Cerebellar nuclear complex (tissue), 1 donor: ENCODE data around the gene CST9.

ENCODE experiments used
- DNase-seq, 2 experiments: peaks; one replicate each; lab custom pipeline; 2025; lab: John Stamatoyannopoulos, UW

Gene CST9, protein sequence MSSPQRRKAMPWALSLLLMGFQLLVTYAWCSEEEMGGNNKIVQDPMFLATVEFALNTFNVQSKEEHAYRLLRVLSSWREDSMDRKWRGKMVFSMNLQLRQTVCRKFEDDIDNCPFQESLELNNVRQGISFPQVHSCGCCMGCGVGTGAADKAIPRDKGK

DNA sequence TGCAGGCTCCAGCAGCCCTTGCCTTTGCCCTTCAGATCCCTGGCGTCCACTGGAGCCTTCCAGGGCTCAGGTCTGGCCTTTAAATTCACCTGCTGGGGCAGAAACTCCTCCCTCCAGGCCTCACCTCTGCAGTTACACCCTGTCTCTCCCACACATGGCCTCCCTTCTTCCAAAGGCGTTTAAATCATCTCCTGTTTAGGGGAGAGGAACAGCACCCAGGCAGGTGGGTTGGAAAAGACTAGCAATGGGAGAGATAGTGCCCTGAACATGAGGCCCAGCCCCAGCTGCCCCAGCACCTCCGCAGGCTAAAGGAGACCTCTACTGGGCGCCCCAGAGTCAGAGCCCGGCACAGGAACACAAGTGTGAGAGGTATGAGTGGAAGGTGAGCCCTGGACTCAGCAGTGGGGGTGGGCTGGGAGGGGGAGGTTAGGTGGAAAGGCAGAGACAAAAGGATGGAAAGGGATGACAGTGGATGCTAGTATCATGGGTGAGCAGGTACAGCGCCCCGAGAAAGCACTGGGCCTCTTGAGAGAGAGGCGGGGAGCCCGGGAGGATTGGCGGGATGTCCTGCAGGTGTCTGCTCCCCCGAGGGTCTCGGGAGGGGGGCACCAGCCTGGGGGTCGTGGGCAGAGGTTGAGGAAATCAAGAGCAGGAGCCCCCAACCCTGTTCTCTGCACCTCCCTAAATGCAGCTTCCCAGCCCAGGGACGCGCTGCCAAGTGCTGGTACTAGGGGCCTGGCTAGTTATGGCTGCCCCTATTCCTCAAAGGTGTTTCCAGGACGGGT, at the start of gene CST9:
Gene CST9 (minus strand): TSS at position 51 of the 785 bp plus-strand sequence. CDS start 53 bp downstream, outside the sequence.
- DNase-seq = no peak

DNA sequence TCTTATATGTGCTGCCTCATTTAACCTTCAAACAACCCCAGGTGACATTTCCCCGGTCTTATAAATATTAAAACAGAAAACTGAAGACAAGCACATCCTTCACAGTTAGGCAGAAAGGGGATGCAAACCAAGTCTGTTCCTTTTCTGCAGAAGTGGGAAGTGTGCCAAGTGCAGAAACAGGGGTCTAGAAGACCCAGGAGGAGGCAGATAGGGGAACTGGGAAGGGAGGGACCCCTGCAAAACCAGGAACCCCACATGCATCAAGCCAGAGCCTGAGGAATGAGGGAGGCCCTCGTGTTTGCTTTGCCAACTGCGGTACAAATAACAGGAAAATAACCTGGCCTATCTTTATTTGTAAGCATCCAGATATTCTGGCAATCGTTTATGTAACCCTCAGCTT, 49.0 kb upstream of the CST9 start:
- no peak for DNase-seq

DNA sequence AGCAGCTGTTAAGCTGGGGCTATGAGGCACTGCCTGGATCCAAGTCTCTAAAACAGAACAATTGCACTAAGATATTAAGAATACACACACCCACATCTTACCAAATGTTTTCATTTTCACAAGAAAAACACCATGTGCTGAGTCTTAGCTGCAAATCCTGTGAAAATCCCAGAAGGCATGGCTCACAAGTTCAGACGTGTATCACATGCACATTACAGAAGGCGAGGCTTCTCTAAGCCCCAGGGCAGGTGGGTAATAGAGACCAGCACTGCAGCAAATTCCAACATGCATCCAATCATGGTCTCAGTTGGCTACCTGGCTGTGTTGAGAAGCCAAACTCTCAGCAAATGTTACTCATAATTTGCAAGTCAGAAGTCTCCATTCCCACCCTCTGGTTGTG, 48.3 kb upstream of the CST9 start:
- DNase-seq = no peak

DNA sequence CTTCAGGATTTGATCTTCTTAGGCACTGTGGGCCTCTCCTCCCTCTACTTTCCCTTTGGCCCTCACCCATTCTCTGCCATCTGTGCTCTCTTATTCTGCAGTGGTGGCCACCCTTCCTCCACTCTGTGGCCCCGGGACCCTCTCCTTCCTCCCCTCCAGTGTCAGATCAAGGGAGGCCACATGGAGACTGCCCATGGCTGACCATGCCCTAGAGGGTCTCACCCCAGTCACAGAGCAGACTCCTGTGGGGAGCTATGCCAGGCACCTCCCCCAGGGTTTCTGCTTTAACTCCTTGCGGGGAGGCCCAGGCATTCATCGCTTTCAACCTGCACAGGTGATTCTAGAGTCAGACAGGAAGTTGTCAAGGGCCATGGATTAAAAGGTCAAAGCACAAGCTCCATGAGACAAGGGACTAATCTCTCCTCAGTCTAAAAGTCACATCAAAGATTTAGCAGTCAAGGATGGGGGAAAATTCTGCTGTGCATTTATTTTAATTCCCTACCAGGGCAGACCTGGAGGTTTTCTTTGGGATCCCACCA, 47.8 kb upstream of the CST9 start:
- no peak for DNase-seq

GRCh38 chr20:23652926-23653325, 47.2 kb upstream of the CST9 start:
- DNase-seq = no peak

GRCh38 chr20:23652371-23652770, 46.7 kb upstream of the CST9 start:
- DNase-seq = no peak

DNA sequence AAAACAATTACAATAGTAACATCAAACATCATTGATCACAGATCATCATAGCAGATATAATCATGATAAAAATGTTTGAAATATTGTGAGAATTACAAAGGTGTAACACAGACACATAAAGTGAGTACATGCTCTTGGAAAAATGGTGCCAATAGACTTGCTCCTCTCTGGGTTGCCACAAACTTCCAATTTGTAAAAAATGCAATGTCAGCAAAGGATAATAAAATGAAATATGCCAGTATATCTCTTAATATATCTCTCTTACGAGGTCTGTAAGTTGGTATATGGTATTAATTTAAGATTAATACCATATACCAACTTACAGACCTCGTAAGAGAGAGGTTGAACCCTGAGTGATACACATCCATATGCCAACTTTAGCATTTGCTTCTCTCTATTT, 45.4 kb upstream of the CST9 start:
- no peak for DNase-seq

GRCh38 chr20:23649830-23650417, 44.2 kb upstream of the CST9 start:
- DNase-seq = no peak

DNA sequence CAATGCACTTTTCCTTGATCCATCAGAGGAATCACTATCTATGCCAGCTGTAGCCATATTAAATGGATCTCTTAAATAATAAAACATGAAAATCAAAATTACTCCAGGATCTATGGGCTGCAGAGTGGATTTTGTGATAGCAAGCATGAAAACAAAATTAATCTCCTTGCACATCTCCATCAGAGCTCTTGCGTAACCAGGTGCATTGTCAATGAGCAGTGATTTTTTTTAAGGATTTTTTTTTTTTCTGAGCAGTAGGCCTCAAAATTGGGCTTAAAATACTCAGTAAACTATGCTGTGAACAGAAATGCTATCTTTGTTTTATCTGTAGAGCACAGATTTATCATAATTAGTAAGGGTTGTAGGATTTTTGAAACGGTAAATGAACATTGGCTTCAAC, 43.5 kb upstream of the CST9 start:
- no peak for DNase-seq

- no peak for DNase-seq
Observed at GRCh38 chr20:23647346-23647745, 41.6 kb upstream of the CST9 start.

DNA sequence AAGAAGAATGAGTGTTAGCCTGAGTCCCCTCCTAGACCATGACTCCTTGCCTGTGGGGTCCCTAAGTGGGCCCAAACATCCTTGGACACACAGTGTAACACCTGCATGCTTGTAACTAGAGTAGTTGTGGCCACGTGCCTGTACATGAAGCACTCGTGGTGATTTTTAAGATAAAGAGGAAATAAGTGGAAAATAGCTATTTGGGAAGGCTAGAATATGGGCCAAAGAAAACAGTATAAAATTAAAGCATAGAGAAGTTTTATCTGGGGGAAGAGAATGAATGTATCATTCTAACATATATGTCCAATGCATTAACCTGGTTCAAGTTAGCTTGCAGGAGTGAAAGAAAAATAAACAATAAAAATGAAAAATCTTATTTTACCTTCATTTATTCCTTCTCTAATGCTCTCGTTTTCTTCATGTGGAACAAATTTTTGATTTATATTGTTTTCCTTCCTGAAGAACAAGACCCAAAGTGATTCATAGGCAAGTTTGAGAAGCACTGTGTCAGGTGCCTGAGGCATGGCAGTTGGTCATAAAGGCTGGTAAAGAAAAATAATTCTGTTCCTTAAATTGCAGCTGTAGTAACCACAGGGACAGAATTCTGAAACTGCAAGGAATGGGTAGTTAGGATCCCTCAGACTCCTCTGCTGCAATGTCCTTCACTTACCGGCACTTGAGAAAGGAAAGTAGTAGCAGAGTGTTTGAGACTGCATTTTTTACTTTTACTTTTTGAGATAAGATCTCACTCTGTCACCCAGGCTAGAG, 40.6 kb upstream of the CST9 start:
- DNase-seq = no peak

DNA sequence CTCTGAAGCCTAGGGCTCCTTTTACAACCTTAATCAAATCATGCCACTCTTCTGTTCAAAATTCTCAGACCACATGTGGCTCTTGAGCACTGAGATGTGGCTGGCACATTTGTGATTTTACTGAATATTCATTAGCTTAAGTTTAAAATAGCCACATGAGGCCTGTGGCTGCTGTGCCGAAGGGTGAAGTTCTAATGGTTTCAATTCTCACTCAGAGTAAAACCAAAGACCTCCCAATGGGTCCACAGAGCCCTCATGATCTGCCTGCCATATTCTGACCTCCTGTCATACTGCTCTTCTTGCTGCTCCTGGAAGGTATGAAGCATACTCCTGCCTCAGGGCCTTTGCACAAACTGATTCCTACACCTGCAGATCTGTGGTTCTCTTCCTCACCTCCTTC, 39.9 kb upstream of the CST9 start:
- no peak for DNase-seq

DNA sequence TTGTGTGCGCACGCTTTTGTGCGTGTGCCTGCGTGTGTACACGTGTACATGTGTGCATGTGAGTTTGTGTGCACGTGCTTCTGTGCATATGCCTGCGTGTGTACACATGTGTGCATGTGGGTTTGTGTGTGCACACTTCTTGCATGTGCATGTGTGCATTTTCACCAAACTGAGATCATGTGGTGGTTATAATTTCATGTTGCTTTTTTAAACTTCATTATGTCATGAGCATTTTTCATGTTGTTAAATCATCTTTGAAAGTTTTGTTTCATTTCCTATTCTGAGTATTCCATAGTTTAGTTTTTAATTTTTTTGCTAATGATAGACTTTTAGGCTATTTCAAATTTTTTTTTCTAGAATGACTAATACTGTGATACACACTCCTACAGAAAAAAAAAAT, 38.4 kb upstream of the CST9 start:
- DNase-seq = no peak

DNA sequence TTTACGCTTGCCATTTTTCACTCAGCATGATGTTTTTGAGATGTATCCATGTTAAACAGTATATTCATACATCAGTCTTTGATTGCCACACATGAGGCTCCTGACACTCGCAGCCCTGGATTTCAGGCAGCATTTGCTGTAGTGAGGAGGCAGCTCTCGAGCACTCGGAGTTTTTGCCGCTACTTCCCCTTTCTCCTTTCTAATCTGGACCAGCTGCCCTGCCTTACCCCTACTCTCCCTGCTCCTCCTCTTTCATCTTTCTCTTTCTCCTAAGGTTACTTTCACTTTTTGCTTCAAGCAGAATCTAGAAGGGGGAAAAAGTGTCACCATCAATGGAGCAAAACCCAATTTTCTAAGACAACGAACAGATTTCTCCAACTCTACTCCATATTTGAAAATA, 37.9 kb upstream of the CST9 start:
- no peak for DNase-seq

GRCh38 chr20:23641936-23642751, 36.4 kb upstream of the CST9 start:
- DNase-seq = no peak

DNA sequence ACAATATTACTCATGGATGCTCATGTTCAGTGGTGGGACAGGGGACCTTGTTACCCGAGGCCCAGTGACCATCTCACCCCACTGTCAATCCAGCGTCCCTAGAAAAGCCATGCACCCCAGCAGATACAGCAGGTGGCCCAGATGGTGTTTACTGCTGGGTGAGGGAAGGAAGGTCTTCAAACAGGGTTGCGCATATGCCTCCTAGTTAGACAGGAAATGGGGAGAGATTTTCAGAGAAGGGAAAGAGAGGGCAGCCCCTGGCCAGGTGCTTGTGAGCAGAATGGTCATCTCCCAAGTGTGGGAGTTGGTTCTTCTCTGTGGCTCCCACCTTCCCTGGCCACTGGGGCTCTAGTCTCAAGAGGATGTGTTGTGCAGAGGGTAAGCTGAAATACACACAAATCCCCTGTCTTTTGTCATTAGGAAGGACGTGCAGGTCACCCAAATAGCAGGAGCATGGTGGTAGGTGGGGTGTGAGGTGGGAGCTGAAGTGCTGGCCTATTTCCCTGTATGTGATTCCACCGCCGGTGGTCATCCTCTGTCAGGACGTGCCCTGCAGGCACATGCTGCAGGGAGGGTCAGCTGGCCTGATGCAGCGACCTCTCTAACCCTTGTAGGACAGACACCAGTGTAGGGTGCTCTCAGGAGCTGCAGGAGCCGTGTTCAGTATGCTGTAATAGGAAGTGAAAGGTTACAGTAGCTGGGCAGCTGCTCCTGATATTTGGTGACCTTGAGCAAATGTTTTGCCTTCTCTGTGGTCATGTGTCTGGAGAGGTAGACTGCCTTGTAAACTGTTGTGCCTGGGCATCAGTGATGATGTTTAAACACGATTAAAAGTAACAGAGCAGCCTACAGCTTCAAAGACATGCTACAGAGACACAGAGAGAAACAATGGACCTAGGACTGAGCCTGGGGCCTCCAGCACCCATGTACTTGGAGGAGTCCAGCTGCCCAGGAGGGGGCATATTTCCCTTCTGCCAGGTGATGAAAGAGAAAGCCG, 35.3 kb upstream of the CST9 start:
- DNase-seq = no peak

GRCh38 chr20:23640018-23640601, 34.4 kb upstream of the CST9 start:
- no peak for DNase-seq

DNA sequence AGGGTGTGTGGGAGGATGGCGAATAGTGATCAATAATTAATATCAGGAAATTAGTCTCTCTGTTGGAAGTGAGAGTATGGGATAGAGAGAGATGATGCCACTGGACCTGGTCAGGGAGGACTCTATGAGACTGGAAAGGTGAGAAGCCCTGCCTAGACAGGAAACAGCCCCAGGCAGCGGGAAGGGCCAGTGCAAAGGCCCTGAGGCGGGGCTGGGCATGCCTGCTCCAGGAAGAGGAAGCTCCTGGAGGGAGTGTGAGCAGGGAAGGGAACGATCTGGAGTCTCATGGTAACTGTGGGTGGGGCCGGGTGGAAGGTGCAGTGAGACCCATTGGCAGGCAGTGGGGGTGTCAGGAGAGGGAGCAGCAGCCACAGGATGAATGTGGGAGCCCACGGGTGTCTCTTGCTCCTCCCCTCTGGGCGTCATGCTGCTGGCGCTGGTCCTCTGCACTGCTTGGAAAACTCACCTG, 33.8 kb upstream of the CST9 start:
- DNase-seq = no peak

GRCh38 chr20:23638309-23638708, 32.6 kb upstream of the CST9 start:
- DNase-seq = no peak
